Measurements from ENCODE around the gene ITIH5.
A peak's percentile ranks its signal among the peaks of the same experiment; 100 is the strongest.
"Not testable (repeated sequence)": the region's sequence is repeated elsewhere in the genome, so short reads cannot be mapped to it uniquely, and the experiment has no call there.

The ITIH5 gene

DNA sequence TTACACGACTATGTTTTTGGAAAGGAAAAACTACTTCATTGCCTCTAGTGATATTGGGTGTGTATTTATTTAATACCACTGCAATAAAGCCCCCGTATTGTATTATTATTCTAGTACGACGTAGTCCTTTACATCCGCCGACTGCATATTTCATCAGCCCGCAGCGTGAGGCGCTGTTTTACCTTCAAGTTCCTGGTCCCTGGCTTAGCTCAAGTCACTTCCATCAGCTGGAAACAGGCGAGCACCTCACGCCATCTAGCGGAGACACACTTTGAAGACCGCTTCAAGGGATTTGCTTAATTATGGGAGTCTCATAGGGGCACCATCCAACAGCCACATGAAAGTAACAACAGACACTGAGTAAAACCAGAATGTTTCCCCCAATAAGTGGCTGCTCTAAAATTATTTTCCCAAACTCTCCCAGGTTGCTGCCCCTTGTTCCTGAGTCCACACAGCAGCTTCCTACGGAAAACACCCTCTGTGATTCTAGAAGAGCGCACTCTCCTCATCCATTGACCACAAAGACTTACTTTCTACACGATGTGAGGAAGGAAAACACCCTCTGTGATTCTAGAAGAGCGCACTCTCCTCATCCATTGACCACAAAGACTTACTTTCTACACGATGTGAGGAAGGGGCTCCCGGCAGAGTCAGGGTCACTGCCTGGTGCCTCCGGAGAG is 20.6 kb upstream of the ITIH5 start:
- DNase-seq: peak; percentile 24

DNA sequence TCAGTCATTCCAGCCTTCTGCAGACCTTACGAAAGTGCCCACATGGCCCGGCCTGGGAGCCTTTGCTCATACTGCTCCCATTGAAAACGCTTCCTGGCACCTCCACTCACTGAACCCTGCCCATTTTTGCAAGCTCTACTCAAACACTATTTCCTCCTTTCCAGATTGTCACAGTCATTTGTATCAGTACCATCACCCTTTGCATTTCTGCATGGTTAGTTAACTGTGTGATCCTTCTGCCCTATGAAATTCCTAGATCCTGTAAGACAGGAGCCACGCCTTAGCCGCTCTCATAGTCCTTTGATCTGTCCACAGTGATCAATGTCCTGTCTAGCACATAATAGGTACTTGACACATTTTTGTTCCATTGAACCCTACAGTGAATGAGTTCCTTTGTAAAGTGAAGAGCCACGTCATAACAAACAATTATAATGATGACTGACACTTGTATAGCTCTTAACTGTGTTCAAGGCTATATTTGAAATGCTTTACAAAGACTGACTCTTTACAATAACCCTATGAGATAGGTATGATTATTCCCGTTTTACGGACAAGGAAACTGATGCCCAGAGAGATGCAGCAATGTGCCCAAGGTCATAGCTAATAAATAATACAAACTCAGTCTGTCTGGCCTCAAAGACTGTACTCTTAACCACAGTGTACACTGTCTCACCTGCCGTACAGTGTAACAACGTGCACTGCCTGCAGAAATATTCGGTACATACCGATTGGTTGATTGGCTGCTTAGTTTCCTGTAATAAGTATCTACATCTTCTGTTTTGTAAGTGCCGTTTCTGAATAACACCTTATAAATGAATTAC is 19.8 kb upstream of the ITIH5 start:
- no peak for DNase-seq

DNA sequence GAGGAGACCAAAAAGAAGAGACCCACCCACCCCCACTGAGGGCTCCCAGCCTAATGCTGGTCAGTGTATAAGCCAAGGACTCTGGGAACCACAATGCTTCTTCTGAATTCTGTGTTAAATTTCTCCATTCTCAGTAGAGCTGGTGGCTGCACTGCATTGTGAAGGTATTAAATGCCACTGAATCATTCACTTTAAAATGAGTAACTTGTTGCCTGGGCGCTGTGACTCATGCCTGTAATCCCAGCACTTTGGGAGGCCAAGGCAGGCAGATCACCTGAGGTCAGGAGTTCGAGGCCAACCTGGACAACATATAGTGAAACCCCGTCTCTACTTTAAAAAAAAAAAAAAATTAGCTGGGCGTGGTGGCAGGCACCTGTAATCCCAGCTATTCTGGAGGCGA is 13.3 kb upstream of the ITIH5 start:
- DNase-seq: not testable (repeated sequence)

DNA sequence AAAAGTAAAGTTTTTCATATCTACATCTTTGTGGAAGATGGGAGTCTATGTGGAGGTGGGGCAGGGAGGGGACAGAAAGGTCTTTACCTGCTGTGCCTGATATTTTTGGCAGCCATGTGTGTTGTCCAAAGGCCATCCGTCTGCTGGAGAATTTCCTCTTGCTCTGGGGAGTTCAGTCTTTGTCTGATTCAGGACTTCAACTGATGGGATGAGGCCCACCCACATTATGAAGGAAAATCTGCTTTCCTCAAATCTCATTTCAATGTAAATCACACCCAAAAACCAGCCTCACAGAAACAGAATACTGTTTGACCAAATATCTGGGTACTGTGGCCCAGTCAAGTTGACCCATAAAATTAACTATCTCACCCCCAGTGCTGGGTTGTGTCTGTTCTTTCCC is 12.5 kb upstream of the ITIH5 start:
- no peak for DNase-seq

DNA sequence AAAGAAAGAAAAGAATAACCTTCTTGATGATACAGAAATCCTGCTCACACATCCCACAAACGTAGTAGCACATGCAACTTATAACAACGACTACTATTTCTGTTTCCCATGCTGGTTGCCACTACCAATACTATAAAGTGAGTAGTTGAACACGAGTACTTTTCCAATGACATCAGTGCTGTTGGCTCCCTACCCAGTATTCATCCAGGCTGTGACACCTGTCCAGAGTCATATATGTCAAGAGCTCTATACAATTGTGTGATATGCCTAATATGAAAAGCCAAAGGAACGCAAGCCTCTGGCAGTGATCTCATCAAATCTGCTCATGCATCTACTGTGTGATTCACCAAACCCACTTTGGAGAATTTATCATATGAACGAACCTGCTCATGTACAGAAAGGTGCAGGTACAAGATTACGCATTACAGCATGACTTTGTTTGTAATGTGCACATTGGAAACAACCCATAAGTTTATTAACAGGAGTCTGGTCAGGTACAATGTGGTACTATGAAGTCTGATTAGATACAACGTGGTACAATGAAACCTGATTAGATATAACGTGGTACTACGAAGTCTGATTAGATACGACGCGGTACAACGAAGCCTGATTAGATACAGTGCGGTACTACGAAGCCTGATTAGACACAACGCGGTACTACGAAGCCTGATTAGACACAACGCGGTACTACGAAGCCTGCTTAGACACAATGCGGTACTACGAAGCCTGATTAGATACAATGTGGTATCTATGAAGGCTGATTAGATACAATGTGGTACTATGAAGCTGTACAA is 5.8 kb upstream of the ITIH5 start:
- no peak for DNase-seq

DNA sequence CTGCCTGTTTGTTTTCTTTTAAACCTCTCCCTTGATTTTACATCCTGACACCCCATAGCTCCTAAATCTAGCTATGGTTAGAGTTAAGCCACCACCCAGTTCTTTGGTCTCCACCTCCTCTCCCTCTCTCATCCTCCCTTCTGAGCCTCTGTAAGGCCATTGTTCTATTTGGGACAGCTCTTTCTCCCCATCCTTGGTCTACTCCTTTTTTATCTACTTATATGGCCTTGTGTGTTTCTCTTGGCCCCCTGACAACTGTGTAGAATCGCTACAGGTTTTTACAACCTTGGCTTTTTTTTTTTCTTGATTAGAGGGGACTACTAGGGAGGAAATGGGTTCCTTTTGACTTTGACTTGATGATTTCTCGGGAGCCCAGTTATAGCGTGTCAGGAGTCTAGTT is 3.4 kb upstream of the ITIH5 start:
- DNase-seq: no peak

DNA sequence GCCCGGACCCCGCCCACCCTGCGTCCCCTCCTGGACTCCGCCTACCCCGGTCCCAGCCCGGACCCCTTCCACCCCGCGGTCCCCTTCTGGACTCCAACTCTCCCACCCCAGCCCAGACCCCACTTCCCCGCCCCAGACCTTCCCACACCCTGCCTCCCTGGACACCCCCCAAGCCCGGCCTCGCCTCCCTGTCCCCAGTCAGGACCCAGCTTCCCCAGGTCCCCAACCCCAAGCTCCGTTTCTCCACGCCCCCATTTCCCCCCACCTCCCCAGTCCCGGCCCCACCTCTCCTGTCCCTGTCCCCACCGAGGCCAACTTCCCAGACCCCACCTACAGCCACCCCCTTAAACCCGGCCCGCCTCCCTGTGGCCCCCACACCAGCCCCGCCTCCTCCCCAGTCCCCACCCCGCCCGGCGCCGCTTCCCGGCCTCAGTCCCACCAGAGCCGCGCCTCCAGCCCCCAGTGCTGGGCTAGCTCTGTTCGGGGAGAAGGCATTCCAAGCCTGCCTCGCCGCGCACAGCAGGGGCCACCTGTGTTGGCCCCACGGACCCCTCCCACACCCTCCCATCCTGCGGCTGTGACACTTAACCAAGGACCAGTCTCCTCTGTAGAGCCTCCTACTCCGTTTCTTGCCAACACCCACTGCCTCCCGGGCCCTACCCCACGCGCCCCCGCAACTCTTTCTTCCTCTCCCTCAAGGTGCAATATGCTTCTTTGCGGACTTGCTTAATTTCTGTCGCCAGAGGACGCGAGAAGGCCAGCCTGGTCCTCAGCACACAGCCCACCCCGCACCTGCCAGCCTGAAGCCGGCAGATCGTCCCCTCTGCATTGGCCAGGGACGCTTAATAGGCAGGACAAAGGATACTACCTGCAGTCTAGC is 736 bp upstream of the ITIH5 start:
- DNase-seq: no peak

DNA sequence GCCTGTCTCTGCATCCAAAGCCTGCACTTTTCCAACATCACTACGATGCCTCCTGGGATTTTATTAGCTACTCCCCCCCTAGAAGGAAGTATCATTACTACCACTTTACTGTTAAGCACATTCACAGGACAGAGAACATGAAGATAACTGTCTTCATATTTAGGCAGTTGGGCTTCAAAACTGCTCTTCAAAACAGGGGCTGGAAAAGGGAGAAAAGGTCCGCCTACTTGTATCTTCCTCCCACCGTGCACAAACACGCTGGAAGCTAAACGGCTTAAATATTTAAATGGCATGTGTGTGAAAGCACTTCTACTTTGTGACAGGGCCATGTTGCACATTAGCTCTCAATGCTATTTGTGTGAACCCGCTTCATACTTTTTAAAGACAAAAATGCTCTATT is 999 bp downstream of the ITIH5 start:
- DNase-seq: no peak

DNA sequence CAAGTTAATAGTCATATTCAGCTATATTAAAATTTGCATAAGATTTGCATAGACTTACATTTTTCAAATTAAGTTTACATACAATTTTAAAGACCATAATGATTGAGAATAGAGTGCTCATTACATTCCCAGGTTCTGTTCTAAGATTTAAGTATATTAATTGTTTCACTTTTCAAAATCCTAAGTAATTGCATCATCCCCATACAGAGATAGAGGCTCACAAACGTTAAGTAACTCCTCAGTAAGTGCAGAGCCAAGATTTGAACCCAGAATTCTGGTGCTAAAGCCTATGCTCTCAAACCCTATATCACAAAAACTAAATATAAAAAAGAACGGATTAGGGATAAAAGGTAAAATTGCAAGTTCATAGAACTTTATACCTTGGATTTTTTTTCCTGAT is 2.1 kb downstream of the ITIH5 start:
- no peak for DNase-seq

DNA sequence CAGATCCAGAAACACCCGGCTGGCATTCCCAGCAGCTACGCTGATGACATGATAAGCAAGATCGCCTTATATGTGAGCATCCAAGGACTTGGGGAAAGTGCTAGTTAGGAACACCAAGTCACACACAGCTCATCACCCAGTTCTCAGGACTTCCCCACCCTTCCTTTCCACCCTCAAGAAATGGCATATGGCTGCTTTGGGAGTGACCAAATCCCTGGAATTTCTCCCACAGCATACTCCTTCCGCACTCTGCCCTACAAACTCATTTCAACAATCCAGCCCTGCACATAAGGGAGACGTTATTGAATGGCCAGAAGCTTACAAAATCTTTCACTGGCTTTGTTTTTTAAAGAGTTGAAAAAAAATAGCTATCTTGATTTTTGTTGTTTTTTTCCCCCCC is 4.2 kb downstream of the ITIH5 start:
- DNase-seq: no peak

DNA sequence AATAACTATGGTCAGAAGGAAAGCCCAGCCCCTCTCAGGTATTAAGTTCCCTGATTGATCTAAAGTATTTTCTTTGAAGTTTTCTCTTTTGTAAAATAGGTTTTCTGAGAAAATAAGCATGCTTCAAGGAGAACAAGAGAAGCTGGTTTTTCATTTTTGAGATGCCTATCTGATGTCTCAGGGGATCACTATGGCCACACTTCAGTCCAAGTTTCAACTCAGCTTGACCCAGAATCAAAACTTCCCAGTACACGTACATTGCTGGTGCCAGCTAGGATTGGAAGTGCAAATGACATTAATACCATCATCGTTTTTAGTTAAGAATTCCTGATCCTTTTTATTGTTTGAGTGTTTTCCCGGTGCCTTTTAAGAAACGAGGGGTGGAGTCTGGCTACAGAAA is 7.2 kb downstream of the ITIH5 start:
- no peak for DNase-seq

DNA sequence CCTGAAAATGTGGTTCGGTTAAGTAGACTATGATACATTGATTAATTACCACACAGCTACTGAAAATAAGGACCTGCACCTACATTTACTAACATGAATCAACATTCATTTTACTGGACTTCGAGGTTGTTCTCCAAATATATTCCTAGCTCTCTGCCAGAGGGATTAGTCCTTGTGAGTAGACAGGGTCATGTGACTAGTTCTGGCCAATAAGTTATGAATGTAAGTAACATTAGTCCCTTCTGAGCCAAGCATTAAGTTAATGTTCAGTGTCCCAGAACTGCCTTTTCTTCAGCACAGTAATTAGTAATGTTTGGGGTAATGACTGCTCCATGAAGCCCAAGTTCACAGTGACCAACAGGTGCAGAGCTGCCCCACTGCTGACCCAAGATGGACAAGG is 9.2 kb downstream of the ITIH5 start:
- no peak for DNase-seq

DNA sequence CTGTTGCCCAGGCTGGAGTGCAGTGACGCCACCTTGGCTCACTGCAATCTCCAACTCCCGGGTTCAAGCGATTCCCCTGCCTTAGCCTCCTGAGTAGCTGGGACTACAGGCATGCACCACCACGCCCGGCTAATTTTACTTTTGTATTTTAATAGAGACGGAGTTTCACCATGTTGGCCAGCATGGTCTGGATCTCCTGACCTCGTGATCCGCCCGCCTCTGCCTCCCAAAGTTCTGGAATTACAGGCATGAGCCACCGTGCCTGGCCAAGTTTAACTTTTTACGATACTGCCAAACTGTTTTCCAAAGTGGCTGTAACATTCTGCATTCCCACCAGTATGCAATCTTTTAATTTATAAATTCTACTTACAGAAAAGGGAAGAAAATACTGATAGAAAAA is 9.7 kb downstream of the ITIH5 start:
- DNase-seq: not testable (repeated sequence)

DNA sequence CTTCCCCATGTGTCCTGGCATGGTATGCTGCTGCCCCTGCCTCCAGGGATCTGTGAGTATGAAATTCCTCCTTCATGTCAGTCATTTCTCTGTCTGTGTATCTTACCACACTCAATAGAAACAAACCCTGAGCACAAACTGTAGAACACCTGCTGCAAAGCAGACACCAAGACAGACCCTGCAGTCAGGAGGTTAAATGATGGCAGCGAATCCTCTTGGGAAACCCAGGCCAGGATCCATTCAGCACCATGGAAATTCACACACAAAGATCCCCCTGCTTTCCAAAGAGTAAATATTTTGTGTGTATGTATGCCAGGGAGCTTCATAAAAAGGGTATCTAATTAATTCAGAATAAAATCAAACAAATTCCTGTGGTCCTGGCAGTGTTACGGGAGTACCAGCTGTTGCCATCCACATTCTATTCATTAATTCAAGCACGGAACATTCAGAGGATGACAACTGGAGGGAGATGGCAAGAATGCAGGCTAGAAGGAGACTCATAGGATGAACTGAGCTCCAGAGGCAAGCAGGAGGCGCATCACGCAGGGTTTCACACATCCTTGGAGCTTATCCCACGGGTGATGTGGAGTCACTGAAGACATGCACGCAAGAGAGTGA is 14.8 kb downstream of the ITIH5 start:
- DNase-seq: no peak

DNA sequence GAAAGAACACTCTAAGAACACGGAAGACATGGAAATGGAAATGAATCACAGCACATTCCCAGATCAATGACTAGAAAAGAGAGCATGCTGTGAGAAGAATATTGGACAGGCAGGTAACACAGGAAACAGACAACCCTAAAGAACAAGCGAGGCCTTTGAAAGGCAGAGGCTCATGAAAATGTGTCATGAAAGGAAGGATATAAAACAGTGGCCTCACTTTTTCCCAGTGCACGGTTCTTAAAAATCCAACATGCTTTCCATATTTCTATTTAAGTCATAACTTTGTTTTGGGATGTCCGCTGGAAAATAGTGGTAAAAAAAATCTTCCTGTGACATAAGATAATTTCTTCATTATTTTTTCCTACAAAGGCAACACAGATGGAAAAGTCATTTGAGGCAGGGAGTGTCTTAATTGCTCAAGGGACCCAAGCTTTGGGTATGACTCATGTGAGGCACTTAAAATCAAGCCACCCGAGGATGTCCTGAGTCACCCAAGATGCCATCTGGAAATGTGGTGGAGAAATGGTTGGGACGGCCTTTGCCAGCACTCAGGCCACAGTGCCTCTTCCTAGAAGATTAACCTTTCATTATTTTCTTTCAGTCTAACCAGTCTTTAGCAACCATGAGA is 17.0 kb downstream of the ITIH5 start:
- DNase-seq: no peak

DNA sequence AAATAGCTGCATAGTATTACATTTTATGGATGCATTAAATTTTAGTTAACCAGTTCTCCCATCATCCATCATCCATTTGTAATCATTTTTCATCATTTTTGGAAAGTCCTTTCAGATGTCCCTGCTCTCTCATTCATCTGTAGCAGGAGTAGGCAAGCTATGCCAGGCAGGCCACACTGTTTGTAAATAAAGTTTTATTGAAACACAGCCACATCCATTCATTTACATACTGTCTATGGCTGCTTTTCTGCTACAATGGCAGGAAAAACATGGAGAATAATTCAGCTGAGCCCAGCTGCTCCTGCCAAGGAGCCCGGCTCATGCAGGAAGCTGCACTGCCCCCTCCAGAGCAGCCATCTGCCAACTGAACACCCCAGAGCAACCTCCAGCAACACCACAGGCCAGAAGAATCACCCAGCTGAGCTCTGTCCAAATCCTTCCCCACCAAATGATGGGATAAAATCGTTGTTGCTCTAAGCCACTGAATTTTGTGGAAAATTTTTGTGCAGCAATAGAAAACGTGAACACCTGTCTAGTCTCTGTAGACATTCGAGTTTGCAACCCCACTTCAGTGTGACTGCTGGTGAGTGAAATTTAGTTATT is 19.6 kb downstream of the ITIH5 start:
- DNase-seq: no peak

DNA sequence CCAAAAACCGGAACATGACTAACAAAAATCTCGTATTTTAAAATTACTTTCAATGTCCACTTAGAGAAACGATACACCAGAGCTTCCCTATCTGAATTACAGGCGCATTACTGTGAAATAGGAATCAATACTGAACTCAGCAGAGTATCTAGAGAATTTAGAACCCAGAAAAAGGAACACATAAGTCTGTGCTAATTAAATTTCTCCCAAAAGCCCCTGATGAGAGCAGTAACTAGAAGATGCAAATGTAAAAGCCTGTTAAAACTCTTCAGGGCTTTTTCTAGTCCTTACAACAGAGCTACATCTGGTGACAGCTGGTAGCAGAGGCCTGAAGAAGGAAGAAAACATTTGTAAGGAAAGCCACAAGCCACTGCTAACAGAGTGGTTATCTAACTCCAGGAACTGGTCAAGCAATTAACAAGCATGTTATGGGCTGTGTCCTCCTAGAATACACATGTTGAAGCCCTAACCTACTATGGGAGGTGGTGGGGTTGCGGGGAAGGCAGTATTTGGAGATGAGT is 24.2 kb downstream of the ITIH5 start:
- no peak for DNase-seq

DNA sequence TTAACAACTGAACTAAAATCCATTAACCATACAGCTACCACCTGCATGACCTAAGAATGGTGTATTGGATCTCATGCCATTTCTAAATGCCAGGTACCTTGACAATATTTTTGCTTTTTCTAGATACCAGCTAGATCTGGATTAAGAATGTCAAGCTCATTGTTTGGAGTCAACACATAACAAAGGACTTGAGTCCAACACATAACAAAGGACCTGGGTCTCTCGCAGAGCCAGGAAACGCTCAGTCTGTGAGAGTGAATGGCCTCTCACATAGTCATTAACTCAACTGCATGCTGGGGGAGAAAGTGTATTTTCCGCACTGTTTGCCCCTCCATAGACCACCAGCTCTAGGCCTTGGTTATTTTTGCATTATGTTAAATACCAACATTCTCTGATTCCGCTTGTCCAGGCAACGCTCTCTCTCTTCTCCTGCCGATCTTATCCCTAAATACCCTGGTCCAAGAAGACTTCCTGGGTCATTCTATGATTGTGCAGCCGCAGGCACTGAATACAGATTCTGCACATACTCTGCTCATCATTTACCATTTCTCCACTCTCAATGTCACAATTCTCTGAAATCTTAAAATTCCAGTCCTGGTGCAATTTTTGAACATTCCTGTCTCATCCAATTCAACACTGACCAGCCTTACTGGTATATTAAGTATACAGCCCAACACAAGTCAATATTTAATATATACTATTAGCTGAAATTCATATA is 31.2 kb downstream of the ITIH5 start:
- DNase-seq: no peak

DNA sequence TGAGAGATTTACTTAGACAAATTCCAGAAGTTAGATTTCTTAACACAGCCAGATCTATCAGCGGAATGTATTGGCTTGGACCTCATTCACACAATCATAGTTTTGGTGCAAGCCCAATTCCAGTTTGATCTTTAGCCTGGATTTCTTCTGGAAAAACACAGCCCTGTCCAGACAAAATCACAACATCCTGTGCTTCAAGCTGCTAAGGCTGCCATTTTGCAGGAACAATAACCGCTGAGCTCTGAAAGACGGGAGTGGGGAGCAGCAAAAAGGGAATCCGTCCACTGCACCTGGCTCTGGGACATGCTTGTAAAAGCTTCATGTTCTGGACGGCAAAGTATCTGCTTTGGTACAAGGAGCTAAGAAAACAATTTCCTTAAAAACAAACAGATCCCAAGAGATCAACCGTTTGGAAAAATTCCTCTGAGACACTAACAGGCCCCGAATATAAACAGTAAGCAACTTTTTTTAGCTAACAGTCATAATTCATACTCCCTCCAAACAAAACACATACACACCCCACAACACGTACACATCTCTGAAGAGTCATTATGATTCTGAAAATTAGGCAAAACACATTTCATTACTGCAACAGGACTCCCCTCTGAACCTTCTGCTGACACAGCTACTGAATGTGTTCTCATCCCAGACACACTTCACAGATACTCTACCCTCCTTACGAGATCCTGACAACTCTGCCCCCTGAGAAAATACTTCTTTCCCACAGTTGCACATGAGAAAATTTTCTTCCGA is 32.4 kb downstream of the ITIH5 start:
- DNase-seq: no peak

DNA sequence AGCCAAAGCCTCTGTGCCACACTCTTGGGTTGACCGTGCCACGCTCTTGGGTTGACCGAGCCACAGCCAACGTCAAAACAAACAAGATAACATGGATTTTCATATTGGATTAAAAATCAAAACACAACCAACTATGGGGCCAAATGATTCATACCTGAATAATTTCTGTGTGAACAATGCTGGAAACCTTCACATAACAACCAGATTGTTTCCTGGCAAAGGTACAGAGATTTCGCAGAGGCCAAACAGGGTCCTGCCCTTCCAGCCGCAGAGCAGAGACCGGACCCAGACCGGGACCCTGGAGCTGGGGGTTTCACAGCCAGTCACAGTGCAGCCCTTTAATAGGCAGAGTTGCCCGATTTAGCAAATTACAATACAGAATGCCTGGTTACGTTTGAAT is 40.5 kb downstream of the ITIH5 start:
- DNase-seq: no peak

All from NCI-H2081 treated with DMSO at 0.1 percent for 48 hours (cell line).